Activated naive CD4-positive, alpha-beta T cell treated with anti-CD3 and anti-CD28 coated beads, Interleukin-2, amount 10 ng/mL, durations not matched to agents 7 days and 5 days (primary cell): Measurements from ENCODE around the gene NIF3L1.

ENCODE experiments used
- CTCF ChIA-PET: fragments of 350-600 bp; sonication (Branson Sonifier 250); formaldehyde crosslinking; loops from one replicate; lab custom pipeline; 2021; ENCODE audit warnings: antibody characterized with exemption; lab: Charles Lee
- DNase-seq: peaks from one replicate; pipeline ENCODE4 v3.0.0-alpha.2; 2020
- H3K27ac Mint-ChIP-seq: one replicate; pipeline ENCODE4 v1.8.0; 2021; ENCODE audit warnings: mild to moderate bottlenecking, moderate library complexity, mixed read lengths
- H3K27me3 Mint-ChIP-seq: one replicate; pipeline ENCODE4 v1.8.0; 2021; ENCODE audit warnings: mild to moderate bottlenecking, mixed read lengths
- H3K36me3 Mint-ChIP-seq: one replicate; pipeline ENCODE4 v1.8.0; 2021; ENCODE audit warnings: mixed read lengths
- H3K4me1 Mint-ChIP-seq: one replicate; pipeline ENCODE4 v1.8.0; 2021; ENCODE audit warnings: mixed read lengths
- H3K4me3 Mint-ChIP-seq: one replicate; pipeline ENCODE4 v1.8.0; 2021; ENCODE audit warnings: mild to moderate bottlenecking, moderate library complexity, mixed read lengths
- H3K9me3 Mint-ChIP-seq: one replicate; pipeline ENCODE4 v1.8.0; 2021; ENCODE audit warnings: mixed read lengths

Gene NIF3L1, protein sequence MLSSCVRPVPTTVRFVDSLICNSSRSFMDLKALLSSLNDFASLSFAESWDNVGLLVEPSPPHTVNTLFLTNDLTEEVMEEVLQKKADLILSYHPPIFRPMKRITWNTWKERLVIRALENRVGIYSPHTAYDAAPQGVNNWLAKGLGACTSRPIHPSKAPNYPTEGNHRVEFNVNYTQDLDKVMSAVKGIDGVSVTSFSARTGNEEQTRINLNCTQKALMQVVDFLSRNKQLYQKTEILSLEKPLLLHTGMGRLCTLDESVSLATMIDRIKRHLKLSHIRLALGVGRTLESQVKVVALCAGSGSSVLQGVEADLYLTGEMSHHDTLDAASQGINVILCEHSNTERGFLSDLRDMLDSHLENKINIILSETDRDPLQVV

DNA sequence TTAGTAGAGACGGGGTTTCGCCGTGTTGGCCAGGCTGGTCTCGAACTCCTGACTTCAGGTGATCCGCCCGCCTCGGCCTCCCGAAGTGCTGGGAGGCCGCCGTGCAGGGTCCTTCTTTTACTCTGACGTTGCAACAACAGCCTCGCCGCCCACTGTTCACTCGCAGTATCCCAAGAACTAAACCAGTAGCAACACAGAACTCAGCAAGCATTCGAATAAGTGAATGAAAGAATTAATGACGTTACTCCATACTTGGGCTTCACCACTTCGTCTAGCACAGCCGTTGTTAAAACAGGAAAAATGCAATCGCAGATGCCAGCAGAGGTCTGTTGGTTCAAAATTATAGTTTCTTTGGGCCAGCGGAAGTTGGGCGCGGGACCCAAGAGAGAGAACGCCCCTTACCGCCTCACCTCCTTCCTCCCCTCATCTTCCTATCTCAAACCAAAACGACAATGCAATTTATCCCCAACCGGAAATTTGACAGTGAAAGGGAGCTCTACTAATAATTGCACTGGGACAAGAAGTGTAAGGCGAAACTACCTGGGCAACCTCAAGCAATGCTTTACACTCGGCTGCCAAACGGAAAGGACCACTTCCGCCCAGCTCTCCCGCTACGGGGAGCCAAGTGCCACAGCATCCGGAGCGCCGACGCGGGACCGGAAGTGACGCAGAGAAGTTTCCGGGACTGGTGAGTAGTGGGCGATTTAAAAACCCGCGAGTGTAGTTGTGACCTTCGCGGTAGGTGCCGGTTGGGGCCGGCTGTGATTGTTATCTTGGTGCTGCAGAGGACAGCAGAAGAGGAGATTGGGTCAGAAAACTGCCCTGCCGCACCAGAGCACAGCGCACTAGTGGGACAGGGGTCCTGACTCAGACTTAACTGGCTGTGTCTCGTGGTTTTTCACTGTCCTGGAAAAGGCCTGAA is at the start of gene NIF3L1, which contains the start of gene PPIL3:
NIF3L1 (plus strand) TSS at position 668 of the 922 bp plus-strand sequence. CDS start 2,573 bp downstream, outside the sequence.
PPIL3 (minus strand) TSS at position 374 of the 922 bp plus-strand sequence. CDS start 1,462 bp downstream, outside the sequence.
- no peaks in the 10 kb centered on the region for H3K9me3 Mint-ChIP-seq
- H3K36me3 Mint-ChIP-seq, result peaks cover 37% of the 10 kb centered on the region
- peak within 1 kb of the TSS; percentile 100 for H3K27ac Mint-ChIP-seq
- DNase-seq, result peak; percentile 98
- peaks cover 3% of the 10 kb centered on the region for H3K27me3 Mint-ChIP-seq
- peaks cover 60% of the 10 kb centered on the region for H3K4me1 Mint-ChIP-seq
- peak within 1 kb of the TSS; percentile 93 for H3K4me3 Mint-ChIP-seq
- CTCF ChIA-PET, result interaction anchor here (0.8 to 1.9 kb wide), 10 partner anchors 10 to 343 kb away, joined by 3 to 14 read pairs (median 5); partner anchors contain the start of genes CASP10 and ORC2

DNA sequence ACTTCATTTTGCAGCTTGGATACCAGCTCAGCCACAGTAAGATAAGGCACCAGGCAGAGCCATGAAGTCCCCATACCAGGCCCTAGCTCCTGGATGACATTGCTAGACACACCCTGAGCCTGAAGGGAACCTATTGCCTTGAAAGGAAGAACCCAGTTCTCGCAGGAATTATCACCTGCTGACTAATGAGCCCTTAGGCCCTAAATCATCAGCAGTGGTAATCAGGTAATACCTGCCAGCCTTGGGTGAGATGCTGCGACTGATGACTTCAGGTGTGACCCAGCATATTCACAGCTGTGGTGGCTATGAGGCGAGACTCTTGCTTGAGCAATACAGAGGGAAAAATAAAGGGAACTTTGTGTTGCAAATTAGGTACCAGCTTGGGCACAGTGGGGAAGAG is 49.7 kb upstream of the NIF3L1 start:
- Mint-ChIP-seq H3K36me3 (peaks cover 2% of the 10 kb centered on the region), H3K27me3 (peaks cover 22% of the 10 kb centered on the region), H3K4me3 (no peak overlapping the region), H3K27ac (no peak overlapping the region), H3K4me1 (no peaks in the 10 kb centered on the region), H3K9me3 (peaks cover 21% of the 10 kb centered on the region)
- no peak for DNase-seq
- CTCF ChIA-PET, result no interaction called here

DNA sequence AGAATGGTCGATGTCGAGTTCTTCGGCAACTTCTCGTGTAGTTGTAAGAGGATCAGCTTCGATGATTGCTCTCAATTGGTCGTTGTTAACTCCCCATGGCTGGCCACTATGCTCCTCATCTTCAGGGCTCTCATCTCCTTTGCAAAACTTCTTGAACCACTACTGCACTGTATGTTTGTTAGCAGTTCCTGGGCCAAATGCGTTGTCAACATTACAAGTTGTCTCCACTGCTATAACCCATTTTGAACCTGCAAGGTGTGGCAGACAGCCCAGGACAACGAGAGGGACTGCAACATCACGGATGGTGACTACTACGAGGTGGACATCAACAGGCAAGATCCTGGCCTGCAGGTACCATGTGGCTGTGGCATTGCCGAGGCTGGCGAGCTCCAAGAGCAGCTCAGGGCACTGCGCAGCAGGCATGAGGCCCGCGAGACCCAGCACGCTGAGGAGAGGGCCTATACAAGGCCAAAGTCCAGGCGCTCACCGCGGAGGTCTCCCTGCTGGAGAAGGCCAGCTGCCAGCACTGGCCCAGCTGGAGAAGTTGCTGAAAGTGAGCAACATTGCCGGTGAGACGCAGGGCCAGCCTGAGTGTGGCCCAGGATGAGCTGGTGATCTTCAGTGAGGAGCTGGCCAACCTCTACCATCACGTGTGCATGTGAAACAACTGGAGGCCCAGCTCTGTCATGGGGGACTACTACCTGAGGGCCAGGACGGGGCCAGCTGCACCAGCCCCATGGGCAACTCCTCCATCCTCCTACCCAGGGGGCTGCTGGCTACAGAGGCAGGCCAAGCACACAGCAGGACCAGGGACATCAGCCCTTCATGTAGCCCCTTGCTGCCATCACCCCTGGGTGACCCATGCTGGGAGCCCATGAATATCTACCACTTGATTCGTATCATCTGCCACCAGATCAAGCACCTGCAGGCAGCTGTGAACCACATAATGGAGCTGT is 44.9 kb upstream of the NIF3L1 start:
- no peak overlapping the region for H3K27ac Mint-ChIP-seq
- H3K4me3 Mint-ChIP-seq, result no peak overlapping the region
- no peaks in the 10 kb centered on the region for H3K4me1 Mint-ChIP-seq
- CTCF ChIA-PET, result interaction anchor here (0.6 kb wide), 1 partner anchor 92 kb away, joined by 4 read pairs; no protein-coding TSS in a partner anchor
- no peak for DNase-seq
- peaks cover 2% of the 10 kb centered on the region for H3K36me3 Mint-ChIP-seq
- peaks cover 14% of the 10 kb centered on the region for H3K27me3 Mint-ChIP-seq
- H3K9me3 Mint-ChIP-seq, result no peaks in the 10 kb centered on the region

DNA sequence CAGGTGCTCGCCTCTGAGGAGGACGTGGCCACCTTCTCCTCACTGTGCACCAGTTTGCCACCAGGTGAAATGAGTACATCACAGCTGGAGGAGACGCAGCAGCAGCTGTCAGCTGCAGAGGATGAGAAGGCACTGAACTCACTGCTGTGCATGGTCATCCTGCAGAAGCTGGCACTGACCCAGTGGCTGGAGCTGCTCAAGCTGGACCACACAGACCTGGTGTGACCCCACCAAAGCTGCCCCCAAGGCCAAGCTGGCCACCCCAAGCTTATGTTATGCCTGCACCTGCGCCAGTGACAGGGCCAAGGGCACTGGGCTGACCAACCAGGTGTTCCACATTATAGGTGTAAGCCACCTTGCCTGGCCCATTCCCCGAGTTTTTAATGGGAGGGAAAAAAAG is 44.0 kb upstream of the NIF3L1 start:
- Mint-ChIP-seq H3K4me1 (no peaks in the 10 kb centered on the region), H3K27ac (no peak overlapping the region), H3K9me3 (no peaks in the 10 kb centered on the region), H3K4me3 (no peak overlapping the region), H3K36me3 (peaks cover 4% of the 10 kb centered on the region), H3K27me3 (peaks cover 14% of the 10 kb centered on the region)
- DNase-seq, result no peak
- CTCF ChIA-PET, result no interaction called here

DNA sequence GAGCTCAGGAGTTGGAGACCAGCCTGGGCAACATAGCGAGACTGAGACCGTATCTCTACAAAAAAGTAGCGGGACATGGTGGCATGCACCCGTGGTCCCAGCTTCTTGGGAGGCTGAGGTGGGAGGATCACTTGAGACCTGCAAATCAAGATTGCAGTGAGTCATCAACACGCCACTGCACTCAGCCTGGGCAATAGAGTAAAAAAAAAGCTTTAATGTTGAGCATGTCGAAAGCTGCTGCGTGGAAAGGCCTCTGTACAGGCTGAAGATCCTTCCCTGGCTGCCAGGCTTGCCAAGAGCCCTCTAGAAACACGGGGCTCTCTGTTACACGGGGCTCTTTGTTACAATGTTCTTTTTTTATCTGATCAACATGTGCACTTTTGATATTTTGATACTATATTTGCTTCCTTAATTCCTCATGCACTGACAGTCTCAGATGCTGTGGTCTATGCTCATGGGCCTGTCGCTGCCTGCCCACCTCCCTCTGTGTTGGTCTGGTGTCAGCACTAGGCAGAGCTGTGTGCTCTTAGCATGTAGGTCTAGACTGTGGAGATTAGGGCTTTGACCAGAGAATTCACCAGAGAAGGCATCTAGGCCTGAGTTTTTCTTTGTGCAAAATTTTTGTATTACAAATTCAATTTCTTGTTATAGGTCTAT is 43.4 kb upstream of the NIF3L1 start:
- Mint-ChIP-seq H3K27me3 (peaks cover 14% of the 10 kb centered on the region), H3K4me1 (no peaks in the 10 kb centered on the region), H3K9me3 (no peaks in the 10 kb centered on the region), H3K4me3 (no peak overlapping the region), H3K27ac (no peak overlapping the region), H3K36me3 (peaks cover 10% of the 10 kb centered on the region)
- DNase-seq, result no peak
- CTCF ChIA-PET, result no interaction called here

DNA sequence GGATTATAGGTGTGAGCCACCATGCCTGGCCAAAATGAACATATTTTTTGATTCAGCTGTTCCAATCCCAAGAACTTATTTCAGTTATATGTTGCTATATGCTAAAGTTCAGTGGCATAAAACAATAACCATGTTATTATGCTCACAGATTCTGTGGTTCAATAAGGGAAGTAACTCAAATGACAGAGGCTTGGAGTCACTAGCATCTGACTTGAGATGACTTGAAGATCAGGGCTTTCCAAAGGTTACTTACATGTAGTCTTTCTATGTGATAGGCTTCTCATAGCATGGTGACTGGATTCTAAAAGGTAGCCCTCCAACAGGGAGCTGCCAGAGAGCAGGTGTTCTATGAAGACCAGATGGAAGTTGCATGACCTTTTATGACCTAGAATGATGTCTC is 41.9 kb upstream of the NIF3L1 start:
- Mint-ChIP-seq H3K4me3 (no peak overlapping the region), H3K27me3 (peaks cover 3% of the 10 kb centered on the region), H3K27ac (no peak overlapping the region), H3K9me3 (no peaks in the 10 kb centered on the region), H3K36me3 (peaks cover 25% of the 10 kb centered on the region), H3K4me1 (no peaks in the 10 kb centered on the region)
- DNase-seq, result no peak
- CTCF ChIA-PET, result no interaction called here

DNA sequence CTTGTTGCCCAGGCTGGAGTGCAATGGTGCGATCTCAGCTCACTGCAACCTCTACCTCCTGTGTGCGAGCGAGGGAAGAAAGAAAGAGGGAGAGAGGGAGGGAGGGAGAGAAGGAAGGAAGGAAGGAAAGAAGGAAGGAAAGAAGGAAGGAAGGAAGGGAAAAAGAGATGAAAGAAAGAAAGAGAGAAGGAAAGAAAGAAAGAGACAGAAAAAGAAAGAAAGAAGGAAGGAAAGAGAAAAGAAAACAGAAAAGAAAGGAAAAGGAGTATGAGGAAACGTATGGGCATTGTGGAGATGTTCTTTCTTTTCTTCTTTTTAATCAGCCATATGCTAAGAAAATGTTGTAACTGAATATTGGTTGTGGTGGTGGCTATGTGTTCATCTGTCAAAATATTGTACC is 41.2 kb upstream of the NIF3L1 start:
- Mint-ChIP-seq H3K4me1 (no peaks in the 10 kb centered on the region), H3K36me3 (peaks cover 31% of the 10 kb centered on the region), H3K27ac (no peak overlapping the region), H3K27me3 (no peaks in the 10 kb centered on the region), H3K9me3 (no peaks in the 10 kb centered on the region), H3K4me3 (no peak overlapping the region)
- CTCF ChIA-PET, result no interaction called here
- no peak for DNase-seq

DNA sequence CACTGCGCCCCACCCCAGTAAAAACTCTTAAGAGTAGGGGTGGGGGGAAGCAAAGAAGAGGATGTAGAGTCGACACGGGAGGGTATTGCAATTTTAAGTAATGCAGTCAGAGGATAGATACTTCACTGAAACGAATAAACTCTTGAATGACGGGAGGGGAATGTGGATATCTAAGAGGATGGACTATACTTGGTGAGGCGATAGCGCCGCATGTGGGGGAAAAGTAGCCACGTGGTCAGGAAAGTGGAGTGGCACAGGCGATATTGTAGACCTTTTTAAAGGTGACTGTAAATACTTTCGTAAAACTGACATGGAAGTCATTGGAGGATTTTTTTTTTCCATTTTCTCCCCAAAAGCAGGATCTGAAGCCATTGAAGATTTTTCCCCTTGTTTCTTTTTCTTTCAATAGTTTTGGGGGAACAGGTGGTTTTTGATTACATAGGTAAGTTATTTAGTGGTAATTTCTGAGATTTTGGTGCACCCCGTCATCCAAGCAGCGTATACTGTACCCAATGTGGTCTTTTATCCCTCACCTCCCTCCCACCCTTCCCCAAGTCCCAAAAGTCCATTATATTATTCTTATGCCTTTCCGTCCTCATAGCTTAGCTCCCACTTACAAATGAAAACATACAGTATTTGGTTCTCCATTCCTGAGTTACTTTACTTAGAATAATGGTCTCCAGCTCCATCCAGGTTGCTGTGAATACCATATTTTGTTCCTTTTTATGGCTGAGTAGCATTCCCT is 38.5 kb upstream of the NIF3L1 start:
- CTCF ChIA-PET, result no interaction called here
- Mint-ChIP-seq H3K9me3 (no peaks in the 10 kb centered on the region), H3K36me3 (peaks cover 49% of the 10 kb centered on the region), H3K4me3 (no peak overlapping the region), H3K27ac (no peak overlapping the region), H3K4me1 (no peaks in the 10 kb centered on the region), H3K27me3 (no peaks in the 10 kb centered on the region)
- DNase-seq, result no peak

DNA sequence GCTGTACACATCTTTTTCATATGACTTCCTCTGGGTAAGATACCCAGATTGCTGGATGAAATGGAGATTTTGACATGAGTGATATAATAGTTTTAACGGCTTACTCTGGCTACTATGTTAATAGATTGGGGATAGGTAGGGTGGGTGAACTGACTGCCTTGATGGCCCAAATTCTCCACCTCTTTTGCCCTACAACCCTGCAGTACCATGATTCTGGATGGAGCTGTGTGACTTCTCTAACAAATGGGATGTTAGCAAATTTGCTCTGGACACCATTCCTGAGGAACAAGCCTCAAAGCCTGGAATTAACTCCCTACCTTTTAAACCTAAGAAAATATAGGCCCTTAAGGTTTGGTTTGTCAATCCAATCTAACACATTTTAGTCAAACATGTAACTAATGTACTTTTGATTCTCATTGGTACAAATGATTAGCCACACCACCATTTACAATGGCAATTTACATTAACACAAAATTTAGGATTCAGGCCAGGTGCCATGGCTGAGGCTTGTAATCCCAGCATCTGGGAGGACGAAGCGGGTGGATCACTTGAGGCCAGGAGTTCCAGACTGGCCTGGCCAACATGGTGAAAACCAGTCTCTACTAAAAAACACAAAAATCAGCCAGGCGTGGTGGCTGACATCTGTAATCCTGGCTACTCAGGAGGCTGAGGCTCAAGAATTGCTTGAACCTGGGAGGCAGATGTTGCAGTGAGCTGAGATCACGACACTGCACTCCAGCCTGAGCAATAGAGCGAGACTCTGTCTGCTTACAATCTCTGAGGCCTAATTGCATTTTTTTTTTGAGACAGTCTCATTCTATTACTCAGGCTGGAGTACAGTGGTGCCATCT is 37.5 kb upstream of the NIF3L1 start:
- peaks cover 3% of the 10 kb centered on the region for H3K4me1 Mint-ChIP-seq
- no peak overlapping the region for H3K4me3 Mint-ChIP-seq
- H3K9me3 Mint-ChIP-seq, result no peaks in the 10 kb centered on the region
- no peaks in the 10 kb centered on the region for H3K27me3 Mint-ChIP-seq
- peaks cover 55% of the 10 kb centered on the region for H3K36me3 Mint-ChIP-seq
- no peak overlapping the region for H3K27ac Mint-ChIP-seq
- CTCF ChIA-PET, result no interaction called here
- no peak for DNase-seq

DNA sequence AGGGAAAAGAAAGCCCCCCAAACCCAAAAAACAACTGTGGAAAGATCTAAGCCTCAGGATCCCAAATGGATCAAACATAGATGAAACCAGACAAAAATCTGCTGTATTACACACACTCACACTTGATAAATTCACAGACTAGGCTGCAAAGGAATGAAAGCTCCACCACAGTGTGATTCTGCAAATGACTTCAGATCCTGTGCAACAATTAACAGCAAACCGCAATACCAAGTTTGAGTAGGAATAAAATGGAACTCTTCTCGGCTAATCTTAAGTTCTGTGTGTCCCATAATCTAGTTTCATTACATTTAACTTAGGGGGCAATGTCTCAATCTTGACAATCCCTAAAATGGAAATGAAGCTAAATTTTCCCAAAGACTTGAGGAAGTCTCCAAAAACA is 36.6 kb upstream of the NIF3L1 start:
- peaks cover 65% of the 10 kb centered on the region for H3K36me3 Mint-ChIP-seq
- H3K27me3 Mint-ChIP-seq, result no peaks in the 10 kb centered on the region
- H3K9me3 Mint-ChIP-seq, result no peaks in the 10 kb centered on the region
- DNase-seq, result no peak
- H3K27ac Mint-ChIP-seq, result no peak overlapping the region
- H3K4me1 Mint-ChIP-seq, result peaks cover 12% of the 10 kb centered on the region
- no peak overlapping the region for H3K4me3 Mint-ChIP-seq
- CTCF ChIA-PET, result no interaction called here

DNA sequence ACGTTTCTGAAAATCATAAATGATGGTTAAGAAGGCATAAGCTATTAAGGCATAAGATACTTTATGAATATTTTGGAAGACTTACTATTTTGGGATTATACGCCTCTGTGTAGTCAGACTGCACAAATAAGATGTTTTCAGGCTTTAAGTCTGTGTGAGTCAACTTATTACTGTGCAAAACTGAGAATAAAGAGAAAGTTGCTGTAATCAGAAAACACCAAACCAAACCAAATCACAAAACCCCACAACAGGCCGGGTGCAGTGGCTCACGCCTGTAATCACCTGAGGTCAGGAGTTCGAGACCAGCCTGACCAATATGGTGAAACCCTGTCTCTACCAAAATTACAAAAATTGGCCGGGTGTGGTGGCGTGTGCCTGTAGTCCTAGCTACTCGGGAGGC is 32.4 kb upstream of the NIF3L1 start:
- H3K27me3 Mint-ChIP-seq, result no peaks in the 10 kb centered on the region
- no peak overlapping the region for H3K4me3 Mint-ChIP-seq
- H3K4me1 Mint-ChIP-seq, result peaks cover 47% of the 10 kb centered on the region
- CTCF ChIA-PET, result interaction anchor here (0.9 kb wide), 1 partner anchor 143 kb away, joined by 4 read pairs; no protein-coding TSS in a partner anchor
- H3K36me3 Mint-ChIP-seq, result peaks cover 82% of the 10 kb centered on the region
- no peak for DNase-seq
- no peak overlapping the region for H3K27ac Mint-ChIP-seq
- no peaks in the 10 kb centered on the region for H3K9me3 Mint-ChIP-seq
